MCF 10A (cell line): ENCODE measurements around the gene KCNJ14. TPM values are rescaled to one million over a fixed set of nuclear protein-coding genes. Genes with fewer than 3 reads are reported as not detected.

ENCODE experiments used
- BruUV-seq: library from RNA; stranded (reverse); fragments of 400-500 nt; replicated peaks from 2 replicates; lab custom pipeline; 2021; lab: Mats Ljungman, UMichigan
- CTCF ChIA-PET: fragments of 300-600 bp; sonication (Branson Sonifier 250); formaldehyde crosslinking; extraction: SDS; loops from one replicate; lab custom pipeline; 2021; ENCODE audit warnings: antibody characterized with exemption, inconsistent platforms; lab: Yijun Ruan, JAX
- POLR2A ChIA-PET: fragments of 300-600, 350-650 bp; sonication (Branson Sonifier 250); formaldehyde crosslinking; extraction: SDS; loops from one replicate; lab custom pipeline; 2020; ENCODE audit warnings: antibody characterized with exemption, inconsistent platforms; lab: Yijun Ruan, JAX
- DNase-seq: peaks from one replicate; pipeline ENCODE4 v3.0.0-alpha.2; 2018; ENCODE audit not compliant: unreplicated experiment
- H3K27ac Mint-ChIP-seq: one replicate; pipeline ENCODE4 v1.8.0; 2022; ENCODE audit warnings: mild to moderate bottlenecking, low read depth, mixed read lengths; ENCODE audit not compliant: unreplicated experiment
- H3K27me3 Mint-ChIP-seq: one replicate; pipeline ENCODE4 v1.8.0; 2022; ENCODE audit warnings: mixed read lengths; ENCODE audit not compliant: insufficient read depth, unreplicated experiment
- H3K36me3 Mint-ChIP-seq: one replicate; pipeline ENCODE4 v1.8.0; 2022; ENCODE audit warnings: mild to moderate bottlenecking, moderate library complexity, mixed read lengths; ENCODE audit not compliant: insufficient read depth, unreplicated experiment
- H3K4me1 Mint-ChIP-seq: one replicate; pipeline ENCODE4 v1.8.0; 2022; ENCODE audit warnings: mixed read lengths; ENCODE audit not compliant: insufficient read depth, unreplicated experiment
- H3K4me3 Mint-ChIP-seq: one replicate; pipeline ENCODE4 v1.8.0; 2022; ENCODE audit warnings: mild to moderate bottlenecking, moderate library complexity, mixed read lengths; ENCODE audit not compliant: unreplicated experiment
- H3K9me3 Mint-ChIP-seq: one replicate; pipeline ENCODE4 v1.8.0; 2022; ENCODE audit warnings: mixed read lengths; ENCODE audit not compliant: unreplicated experiment
- intact Hi-C: fragments of 100-400 bp; cut with micrococcal nuclease; formaldehyde crosslinking; loops from 2 replicates; pipeline ENCODE4 v1.14.1; 2022
- total RNA-seq: library from RNA; stranded (reverse); gene quantifications from 2 replicates; pipeline ENCODE4 v1.2.3, GENCODE V29; 2022
- TF ChIP-seq, protein P1 (sequence below): fragments of 200-600 bp; IDR thresholded peaks from one replicate; pipeline ENCODE4 v1.8.0; 2022; ENCODE audit warnings: antibody characterized with exemption, mild to moderate bottlenecking; ENCODE audit not compliant: unreplicated experiment

KCNJ14 gene
- total RNA-seq, 1 experiment from 2014 or later = 1.6 TPM

DNA sequence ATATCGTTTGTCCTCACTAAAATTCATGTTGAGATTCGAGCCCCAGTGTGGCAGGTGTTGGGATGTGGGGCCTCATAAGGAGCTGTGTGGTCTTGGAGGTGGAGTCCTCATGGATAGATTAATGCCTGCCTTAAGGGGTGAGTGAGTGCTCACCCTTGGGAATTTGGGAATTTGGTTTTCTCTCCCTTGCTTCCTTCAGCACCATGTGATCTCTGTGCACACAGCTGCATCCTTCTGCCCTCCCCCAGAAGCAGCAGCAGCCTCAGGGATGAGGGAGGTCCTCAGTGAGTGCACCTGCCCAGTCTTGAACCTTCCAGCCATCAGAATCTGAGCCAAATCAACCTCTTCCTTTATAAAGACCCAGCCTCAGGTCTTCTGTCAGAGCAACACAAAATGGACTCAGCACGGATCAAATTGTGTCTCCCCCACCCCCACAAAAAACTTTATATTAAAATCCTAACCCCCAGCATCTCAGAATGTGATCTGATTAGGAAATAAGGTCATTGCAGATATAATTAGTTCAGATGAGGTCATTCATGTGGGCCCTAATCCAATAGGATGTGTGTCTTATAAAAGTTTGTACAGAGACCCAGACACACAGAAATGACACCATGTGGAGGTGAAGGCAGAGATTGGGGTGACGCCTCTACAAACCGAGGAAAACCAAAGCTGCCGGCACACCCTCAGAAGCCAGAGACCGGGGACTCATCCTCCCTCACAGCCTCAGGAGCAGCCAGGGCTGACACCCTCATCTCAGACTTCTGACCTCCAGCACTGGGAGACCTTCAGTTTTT, 26.7 kb downstream of the KCNJ14 start:
- Mint-ChIP-seq H3K4me3 (no peak overlapping the region), H3K4me1 (peaks cover 25% of the 10 kb centered on the region), H3K36me3 (peaks cover 57% of the 10 kb centered on the region), H3K9me3 (no peaks in the 10 kb centered on the region), H3K27ac (peak overlapping the region; percentile 46), H3K27me3 (no peaks in the 10 kb centered on the region)
- CTCF ChIA-PET = interaction anchor here (0.6 kb wide), 1 partner anchor 1382 kb away, joined by 3 read pairs; no protein-coding TSS in a partner anchor
- TF ChIP-seq, protein P1, sequence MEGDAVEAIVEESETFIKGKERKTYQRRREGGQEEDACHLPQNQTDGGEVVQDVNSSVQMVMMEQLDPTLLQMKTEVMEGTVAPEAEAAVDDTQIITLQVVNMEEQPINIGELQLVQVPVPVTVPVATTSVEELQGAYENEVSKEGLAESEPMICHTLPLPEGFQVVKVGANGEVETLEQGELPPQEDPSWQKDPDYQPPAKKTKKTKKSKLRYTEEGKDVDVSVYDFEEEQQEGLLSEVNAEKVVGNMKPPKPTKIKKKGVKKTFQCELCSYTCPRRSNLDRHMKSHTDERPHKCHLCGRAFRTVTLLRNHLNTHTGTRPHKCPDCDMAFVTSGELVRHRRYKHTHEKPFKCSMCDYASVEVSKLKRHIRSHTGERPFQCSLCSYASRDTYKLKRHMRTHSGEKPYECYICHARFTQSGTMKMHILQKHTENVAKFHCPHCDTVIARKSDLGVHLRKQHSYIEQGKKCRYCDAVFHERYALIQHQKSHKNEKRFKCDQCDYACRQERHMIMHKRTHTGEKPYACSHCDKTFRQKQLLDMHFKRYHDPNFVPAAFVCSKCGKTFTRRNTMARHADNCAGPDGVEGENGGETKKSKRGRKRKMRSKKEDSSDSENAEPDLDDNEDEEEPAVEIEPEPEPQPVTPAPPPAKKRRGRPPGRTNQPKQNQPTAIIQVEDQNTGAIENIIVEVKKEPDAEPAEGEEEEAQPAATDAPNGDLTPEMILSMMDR = no peak
- DNase-seq = peak; percentile 38
- POLR2A ChIA-PET = interaction anchor here (1.3 kb wide), 1 partner anchor 37 kb away, joined by 3 read pairs; no protein-coding TSS in a partner anchor
- TSS peak; percentile 29 for BruUV-seq
- intact Hi-C loops = no loop called here

DNA sequence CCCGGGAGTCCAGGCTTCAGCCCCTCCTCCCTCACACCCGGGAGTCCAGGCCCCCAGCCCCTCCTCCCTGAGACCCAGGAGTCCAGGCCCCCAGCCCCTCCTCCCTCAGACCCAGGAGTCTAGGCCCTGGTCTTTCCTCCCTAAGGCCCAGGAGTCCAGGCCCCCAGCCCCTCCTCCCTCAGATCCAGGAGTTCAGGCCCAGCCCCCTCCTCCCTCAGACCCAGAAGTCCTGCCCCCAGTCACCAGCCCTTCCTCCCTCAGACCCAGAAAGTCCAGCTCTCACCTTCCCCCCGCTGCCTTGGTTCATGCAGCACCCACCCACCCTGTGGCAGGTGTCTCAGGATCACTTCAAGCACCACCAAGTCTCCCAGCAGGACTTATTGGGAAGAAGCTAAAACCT, 27.9 kb downstream of the KCNJ14 start:
- CTCF ChIA-PET = interaction anchor here (0.6 to 1.1 kb wide), 2 partner anchors 48 to 101 kb away, joined by 3 to 5 read pairs; no protein-coding TSS in a partner anchor
- intact Hi-C loops = no loop called here

DNA sequence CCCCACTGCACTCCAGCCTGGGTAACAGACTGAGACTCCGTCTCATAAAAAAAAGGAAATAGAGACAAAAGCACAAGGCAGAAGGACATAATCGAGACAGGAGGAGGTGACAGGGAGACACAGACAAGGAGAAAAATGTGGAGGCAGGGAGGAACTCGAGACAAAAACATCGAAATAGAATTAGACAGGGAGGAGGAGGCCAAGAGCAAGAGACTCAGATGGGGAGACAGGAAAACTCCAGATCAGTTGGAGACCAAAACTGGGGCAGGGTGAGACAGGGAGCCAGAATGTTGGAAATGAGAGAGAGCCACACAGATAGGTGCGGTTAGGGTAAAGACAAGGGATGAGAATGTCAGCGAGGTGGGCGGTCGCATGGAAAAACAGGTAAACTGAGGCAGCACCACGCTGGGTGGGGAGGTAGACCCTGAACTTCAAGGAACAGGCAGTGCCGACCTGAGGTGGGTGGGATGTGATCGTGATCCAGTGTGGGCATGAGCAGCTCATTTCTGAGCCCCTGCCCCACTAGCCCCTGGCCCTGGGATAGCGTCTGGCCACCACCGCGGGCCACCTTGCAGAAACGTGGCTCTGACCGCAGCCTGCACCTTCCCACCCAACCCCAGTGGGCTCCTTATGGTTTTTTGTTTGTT, 29.0 kb downstream of the KCNJ14 start:
- H3K4me3 Mint-ChIP-seq = no peak overlapping the region
- TF ChIP-seq, protein P1 = no peak
- ChIA-PET POLR2A (interaction anchor here (0.7 kb wide), 1 partner anchor 83 kb away, joined by 5 read pairs; no protein-coding TSS in a partner anchor), CTCF (interaction anchor here (1.1 kb wide), 1 partner anchor 100 kb away, joined by 5 read pairs; no protein-coding TSS in a partner anchor)
- peaks cover 40% of the 10 kb centered on the region for H3K4me1 Mint-ChIP-seq
- no peaks in the 10 kb centered on the region for H3K27me3 Mint-ChIP-seq
- intact Hi-C loops = no loop called here
- peak overlapping the region; percentile 16 for H3K27ac Mint-ChIP-seq
- H3K36me3 Mint-ChIP-seq = peaks cover 52% of the 10 kb centered on the region
- H3K9me3 Mint-ChIP-seq = no peaks in the 10 kb centered on the region
- no peak for DNase-seq
- BruUV-seq = no TSS peak

More for the DNA sequence above, 27.9 kb downstream of the KCNJ14 start:
- H3K4me1 Mint-ChIP-seq = peaks cover 36% of the 10 kb centered on the region
- TF ChIP-seq, protein P1 = no peak
- no TSS peak for BruUV-seq
- peaks cover 61% of the 10 kb centered on the region for H3K36me3 Mint-ChIP-seq
- POLR2A ChIA-PET = no interaction called here
- no peak for DNase-seq
- H3K9me3 Mint-ChIP-seq = no peaks in the 10 kb centered on the region
- no peaks in the 10 kb centered on the region for H3K27me3 Mint-ChIP-seq
- peak overlapping the region; percentile 16 for H3K27ac Mint-ChIP-seq
- H3K4me3 Mint-ChIP-seq = no peak overlapping the region
